Stimulated activated CD8-positive, alpha-beta memory T cell treated with anti-CD3 and anti-CD28 coated beads, Interleukin-4, amount 100 ng/mL, for 24 hours (primary cell): ENCODE data around the gene MTHFD2.

Experiments
- DNase-seq: peaks from one replicate; pipeline ENCODE4 v3.0.0-alpha.2; 2020; ENCODE audit warnings: low read depth

Gene MTHFD2

GRCh38 chr2:74267068-74267467 is 68.7 kb downstream of the MTHFD2 start:
- peak; percentile 12 for DNase-seq
